NCI-H2196 treated with DMSO at 0.1 percent for 48 hours (cell line): ENCODE data around the gene KIAA0753.
"Not testable (repeated sequence)": the region's sequence is repeated elsewhere in the genome, so short reads cannot be mapped to it uniquely, and the experiment has no call there.

ENCODE experiments used
- DNase-seq: peaks from one replicate; lab custom pipeline; 2025; ENCODE audit not compliant: unreplicated experiment; lab: John Stamatoyannopoulos, UW

KIAA0753 gene

GRCh38 chr17:6668727-6669425, 28.4 kb upstream of the KIAA0753 start:
- DNase-seq, result no peak

DNA sequence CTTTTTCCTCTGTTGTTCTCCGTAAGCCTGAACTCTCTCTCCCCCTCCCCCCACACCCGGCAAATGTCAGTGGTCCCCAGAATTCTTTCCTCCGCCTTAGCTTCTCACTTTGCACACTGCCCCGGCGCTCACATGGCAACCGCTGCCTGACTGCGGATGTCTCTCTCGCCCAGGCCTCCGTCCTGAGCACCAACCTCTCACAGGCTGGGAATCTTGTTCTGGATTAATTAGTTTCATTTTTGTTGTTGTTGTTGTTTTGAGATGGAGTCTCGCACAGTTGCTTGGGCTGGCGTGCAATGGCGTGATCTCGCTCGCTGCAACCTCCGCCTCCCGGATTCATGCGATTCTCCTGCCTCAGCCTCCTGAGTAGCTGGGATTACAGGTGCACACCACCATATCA, 27.7 kb upstream of the KIAA0753 start:
- no peak for DNase-seq

DNA sequence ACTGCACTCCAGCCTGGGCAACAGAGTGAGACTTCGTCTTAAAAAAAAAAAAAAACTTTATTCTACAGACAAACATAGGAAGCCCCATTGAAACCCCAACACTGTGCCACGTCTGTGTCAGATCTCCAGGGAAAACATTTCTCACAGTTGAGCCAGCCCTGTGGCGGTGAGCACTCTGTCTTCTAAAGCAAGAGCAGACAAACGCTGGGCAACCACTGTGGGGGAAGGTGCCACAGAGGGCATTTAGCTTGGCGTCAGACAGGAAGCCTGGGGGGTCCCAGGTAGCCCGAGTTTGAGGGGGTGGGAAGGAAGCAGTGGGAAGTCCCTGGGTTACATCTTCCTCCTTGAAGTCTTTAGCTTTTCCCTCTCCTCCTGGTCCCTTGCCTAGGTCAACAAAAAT, 27.0 kb upstream of the KIAA0753 start:
- no peak for DNase-seq

- DNase-seq, result no peak
These were observed 26.0 kb upstream of the KIAA0753 start for GRCh38 chr17:6666557-6666956.

DNA sequence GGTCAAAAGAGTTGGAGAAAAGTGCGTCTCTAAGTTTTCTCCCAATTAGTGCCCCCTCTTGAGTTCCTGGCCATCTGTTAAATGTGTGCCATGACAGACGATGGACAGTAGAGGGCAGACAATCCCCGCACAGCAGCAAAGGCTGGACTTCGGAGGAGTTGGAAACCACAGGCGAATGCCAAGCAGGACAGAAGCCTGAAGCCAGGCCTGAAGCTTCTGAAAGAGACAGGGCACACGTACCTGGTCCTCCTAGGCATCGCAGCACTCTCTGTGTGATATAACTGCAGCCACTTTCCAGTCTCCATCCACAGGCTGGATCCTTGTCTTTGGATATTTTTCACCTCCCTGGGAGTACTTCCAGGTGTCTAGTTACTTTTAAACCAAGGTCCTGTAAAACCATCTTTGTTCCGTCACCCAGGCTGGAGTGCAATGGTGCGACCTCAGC, 25.6 kb upstream of the KIAA0753 start:
- peak; percentile 13 for DNase-seq

DNA sequence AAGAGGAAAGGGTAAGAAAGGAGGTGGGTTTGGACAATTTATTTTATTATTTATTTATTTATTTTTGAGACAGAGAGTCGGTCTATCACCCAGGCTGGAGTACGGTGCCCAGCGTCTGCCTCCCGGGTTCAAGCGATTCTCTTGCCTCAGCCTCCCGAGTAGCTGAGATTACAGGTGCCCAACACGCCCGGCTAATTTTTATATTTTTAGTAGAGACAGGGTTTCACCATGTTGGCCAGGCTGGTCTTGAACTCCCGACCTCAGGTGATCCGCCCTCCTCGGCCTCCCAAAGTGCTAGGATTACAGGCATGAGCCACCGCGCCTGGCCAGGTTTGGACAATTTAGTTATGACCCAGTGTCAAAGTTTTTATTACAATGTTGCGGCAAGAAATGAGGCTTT, 22.7 kb upstream of the KIAA0753 start:
- not testable (repeated sequence) for DNase-seq

- DNase-seq, result no peak
These were observed 20.9 kb upstream of the KIAA0753 start for GRCh38 chr17:6661464-6661848.

DNA sequence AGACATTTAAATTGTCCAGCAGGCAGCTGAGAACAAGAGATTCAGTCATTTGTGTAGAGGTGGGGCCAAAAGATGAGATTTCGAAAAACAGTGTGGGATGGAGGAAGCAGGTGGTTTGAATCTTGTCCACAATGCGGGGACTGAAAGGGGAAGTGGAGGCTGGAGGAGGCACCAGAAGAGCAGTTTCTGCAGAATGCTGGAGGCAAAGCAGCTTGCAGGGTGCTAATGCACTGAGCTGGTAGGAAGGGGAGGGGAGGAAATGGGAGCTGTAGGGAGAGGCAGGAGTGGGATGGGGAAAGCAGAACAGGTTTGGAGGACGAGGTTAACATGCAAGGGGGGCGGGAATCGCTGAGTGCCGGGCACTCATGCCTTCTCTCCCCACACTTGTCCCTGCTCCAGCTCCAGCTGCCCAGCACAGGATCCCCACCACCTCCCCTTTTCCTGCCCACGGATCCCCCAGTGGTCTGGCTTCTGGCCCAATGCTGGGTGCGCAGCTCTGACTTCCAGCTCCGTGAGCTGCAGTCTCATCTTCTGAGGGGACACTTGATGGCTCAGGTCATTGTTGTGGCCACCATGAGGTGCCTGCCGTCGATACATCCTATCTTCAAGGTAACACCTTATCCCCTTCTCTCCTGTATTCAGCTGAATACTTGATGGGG, 20.4 kb upstream of the KIAA0753 start:
- no peak for DNase-seq

DNA sequence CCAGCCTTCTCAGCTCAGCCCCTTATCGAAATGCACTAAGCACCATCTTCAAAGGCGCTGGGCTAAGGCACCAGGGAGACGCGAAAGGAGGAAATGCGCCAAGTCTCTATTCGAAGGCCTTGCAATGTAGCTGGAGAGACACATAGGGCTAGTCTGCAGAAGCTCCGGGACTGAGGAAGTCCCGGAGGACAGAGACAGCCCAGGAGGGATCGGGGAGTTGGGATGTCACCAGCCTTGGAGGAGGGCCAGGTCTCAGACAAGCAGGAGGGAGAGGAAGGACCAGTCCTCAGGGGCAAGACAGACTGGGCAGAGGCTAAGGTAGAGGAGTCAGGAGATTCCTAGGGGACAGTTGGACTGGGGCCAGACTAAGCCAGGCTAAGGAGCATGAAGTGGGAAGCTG, 19.6 kb upstream of the KIAA0753 start:
- no peak for DNase-seq

DNA sequence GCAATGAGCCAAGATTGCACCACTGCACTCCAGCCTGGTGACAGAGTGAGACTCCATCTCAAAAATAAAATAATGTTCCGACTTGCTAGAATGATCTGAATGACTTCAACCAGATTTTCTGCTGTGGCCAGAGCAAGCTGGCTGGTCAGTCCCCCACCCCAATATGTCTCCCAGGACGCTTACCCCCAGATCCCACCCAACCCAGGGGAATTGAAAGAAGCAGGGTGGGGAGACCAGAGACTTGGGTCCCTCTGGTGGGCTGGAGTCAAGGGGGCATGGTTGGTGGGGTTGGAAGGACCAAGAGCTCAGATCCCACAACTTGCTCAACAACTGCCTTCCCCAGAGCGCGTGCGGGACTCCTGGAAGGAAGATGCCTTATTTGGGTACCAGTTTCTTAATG, 17.9 kb upstream of the KIAA0753 start:
- not testable (repeated sequence) for DNase-seq

DNA sequence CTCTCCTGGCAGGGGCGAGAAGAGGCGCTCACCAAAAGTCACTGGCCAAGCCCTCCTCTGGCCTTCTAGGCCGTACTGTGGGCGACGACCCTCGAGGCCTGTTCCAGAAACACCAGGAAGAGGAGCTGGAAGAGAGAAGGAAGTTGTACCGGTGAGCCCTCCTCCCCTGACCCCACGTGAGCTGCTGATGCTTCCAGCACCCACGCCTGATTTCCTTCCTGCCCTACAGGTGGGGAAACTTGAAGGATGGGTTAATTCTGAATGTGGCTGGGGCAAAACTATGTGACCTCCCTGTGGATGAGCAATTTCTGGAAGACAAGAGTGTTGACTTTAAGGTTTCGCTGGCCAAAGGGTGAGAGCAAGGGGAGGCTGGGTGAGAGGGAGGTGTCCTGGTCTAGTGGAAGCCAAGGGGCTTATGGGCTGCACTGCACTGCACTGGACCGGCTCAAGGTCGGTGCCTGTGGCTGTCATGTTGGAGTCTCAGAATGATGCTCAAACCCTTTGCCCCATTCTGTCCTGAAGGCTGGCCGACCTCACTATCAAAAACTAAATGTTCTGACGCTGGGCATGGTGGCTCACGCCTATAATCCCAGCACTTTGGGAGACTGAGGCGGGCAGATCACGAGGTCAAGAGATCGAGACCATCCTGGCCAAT, 17.2 kb upstream of the KIAA0753 start:
- DNase-seq, result no peak

DNA sequence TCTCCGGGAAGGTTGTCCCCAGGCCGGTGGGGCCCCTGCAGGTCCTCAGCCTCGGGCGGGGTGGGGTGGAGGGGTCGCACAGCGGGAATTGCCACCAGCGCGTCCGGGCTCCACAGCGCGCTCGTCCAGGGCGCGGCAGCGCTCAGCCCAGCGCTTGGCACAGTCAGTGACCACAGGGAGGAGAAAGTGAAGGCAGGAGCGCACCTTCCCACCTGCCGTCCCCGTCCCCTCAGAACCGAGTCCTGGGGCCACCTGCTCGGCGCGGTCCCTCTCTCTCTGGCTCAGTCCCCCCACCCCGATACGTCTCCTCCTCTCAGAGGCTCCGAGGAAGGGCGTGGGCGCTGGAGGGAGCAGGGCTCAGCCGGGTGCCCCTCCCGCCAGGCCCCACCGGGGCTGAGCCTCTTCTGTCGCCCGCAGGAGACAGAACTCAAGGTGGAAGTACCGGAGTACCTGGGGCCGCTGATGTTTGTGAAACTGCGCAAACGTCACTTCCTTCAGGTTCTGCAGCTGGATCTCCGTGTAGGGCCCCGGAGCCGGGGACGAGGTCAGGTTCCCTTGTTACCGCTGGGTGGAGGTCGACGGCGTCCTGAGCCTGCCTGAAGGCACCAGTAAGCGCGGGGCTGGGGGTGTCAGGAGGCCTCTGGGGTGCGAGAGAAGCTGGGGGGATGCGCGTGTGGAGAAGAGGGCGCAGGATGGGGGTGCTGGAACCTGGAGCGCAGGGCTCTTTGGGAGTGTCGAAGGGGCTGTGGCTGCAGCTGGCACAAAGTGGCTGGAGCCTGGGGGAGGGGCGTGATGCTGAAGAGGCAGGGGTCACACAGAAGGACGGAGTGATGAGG, 16.5 kb upstream of the KIAA0753 start:
- DNase-seq, result not testable (repeated sequence)

- not testable (repeated sequence) for DNase-seq
These were observed 15.3 kb upstream of the KIAA0753 start for GRCh38 chr17:6655732-6656361.

GRCh38 chr17:6654841-6655731, 14.6 kb upstream of the KIAA0753 start:
- peak; percentile 27 for DNase-seq

- DNase-seq, result no peak
These were observed 11.5 kb upstream of the KIAA0753 start for GRCh38 chr17:6651919-6652452.

- DNase-seq, result peak; percentile 70
These were observed 10.9 kb upstream of the KIAA0753 start, which contains the start of the genes C17orf100 and MED31 for GRCh38 chr17:6651354-6651918. Gene C17orf100 (plus strand): TSS chr17:6651762. CDS start chr17:6651914, 152 bp downstream. Gene MED31 (minus strand): TSS chr17:6651605. CDS start chr17:6651528, 77 bp downstream.

GRCh38 chr17:6648181-6648580, 7.7 kb upstream of the KIAA0753 start:
- DNase-seq, result peak; percentile 7

GRCh38 chr17:6643451-6644125, 3.1 kb upstream of the KIAA0753 start:
- DNase-seq, result peak; percentile 18
